ENCODE results near the gene TAF3. TPM values are rescaled to one million over a fixed set of nuclear protein-coding genes. Genes with fewer than 3 reads are reported as not detected.

TAF3 gene
- total and polyA plus RNA-seq, 8 donors: 2.3 to 13.4 (median 6.5) TPM

- TF ChIP-seq EP300 (IDR thresholded peaks at IDR 0.05) (no peak), POLR2A (IDR thresholded peaks at IDR 0.05) (no peak), CTCF (IDR thresholded peaks at IDR 0.05) (no peak), POLR2AphosphoS5 (IDR thresholded peaks at IDR 0.05) (no peak)
- peaks cover 0 to 7% (median 1%) of the 10 kb centered on the region in 4 donors for H3K4me1 ChIP-seq
- no peaks in the 10 kb centered on the region for H3K27me3 ChIP-seq
- intact Hi-C loops (cut with DNase I; ENCODE audit: low total_unique reads): no loop called here
- no peak overlapping the region for H3K4me3 ChIP-seq
- 70 to 79% (median 75%) methylated on average over 6 of the region's 6 CpGs for WGBS, 5 donors
- H3K27ac ChIP-seq: no peak overlapping the region
- DNase-seq: no peak
- H3K36me3 ChIP-seq: no peaks in the 10 kb centered on the region
- no peaks in the 10 kb centered on the region for H3K9me3 ChIP-seq
These were observed 130.2 kb downstream of the TAF3 start for GRCh38 chr10:7948371-7949000.

DNA sequence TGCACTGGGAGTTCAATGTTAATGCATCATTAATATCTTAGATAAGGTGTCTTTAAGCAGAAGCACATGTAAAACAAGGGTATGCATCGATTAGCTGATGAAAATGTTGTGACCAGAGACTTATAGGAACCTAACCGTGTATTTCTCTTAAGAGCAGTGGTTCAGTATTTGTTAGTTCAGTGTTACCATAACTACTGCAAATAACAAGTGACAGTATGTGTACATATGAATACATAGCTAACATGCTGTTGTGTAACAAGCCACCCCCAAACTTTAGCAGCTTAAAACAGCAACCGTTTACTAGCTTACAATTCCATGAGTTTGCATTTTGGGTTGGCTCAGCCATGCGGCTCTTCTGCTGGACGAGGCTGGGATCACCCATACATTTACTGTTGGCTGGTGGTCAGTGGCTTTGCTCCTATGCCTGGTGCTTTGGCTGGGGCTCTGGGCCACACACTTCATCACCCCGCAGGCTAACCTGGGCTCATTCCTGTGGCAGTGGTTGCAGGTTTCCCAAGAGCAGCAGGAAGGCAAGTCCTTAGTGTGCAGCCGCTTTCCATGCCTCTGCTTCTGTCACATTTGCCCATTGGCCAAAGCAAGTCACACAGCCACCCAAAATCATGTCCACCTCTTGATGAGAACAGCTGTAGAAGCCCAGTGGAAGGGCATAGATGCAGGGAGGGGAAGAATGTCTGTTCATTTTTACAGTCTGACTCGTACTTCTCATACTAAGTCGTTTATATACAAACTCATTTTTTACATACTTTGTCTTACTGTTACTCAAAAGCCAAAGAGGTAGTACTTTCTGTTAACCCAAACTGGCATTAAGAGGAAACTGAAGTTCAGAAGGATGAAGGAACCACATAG, 132.9 kb downstream of the TAF3 start:
- DNase-seq: no peak
- Histone ChIP-seq H3K9me3 (no peaks in the 10 kb centered on the region), H3K27me3 (no peaks in the 10 kb centered on the region), H3K27ac (no peak overlapping the region), H3K4me1 (peaks cover 0 to 16% (median 5%) of the 10 kb centered on the region in 4 donors), H3K4me3 (no peak overlapping the region), H3K36me3 (no peaks in the 10 kb centered on the region)
- TF ChIP-seq POLR2AphosphoS5 (IDR thresholded peaks at IDR 0.05) (no peak), EP300 (IDR thresholded peaks at IDR 0.05) (no peak), POLR2A (IDR thresholded peaks at IDR 0.05) (no peak), CTCF (IDR thresholded peaks at IDR 0.05) (no peak)
- intact Hi-C loops (cut with DNase I; ENCODE audit: low total_unique reads): no loop called here
- WGBS, 5 donors: 90 to 94% (median 93%) methylated on average over 8 to 9 of the region's 9 CpGs

DNA sequence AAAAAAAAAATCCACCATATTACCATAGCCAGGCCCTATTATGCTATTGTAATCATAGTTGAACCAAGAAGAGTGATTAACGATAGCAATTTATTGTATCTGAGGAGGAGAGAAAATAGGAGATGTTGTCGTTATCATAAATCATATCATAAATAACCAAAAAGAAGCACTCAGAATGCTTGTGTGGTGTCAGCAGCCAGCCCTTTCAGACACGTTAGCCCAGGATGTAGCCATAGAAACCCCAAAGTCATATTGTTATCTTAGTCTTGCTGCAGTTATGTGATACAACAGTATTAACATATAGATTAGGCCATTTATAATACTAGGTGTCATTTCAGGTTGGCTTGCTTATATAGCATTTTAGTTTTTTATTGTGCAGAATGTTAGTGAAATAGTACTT, 134.0 kb downstream of the TAF3 start:
- Histone ChIP-seq H3K36me3 (no peaks in the 10 kb centered on the region), H3K27ac (no peak overlapping the region), H3K4me3 (no peak overlapping the region), H3K27me3 (no peaks in the 10 kb centered on the region), H3K9me3 (no peaks in the 10 kb centered on the region), H3K4me1 (peaks cover 0 to 23% (median 10%) of the 10 kb centered on the region in 4 donors)
- no peak for DNase-seq
- no peak for TF ChIP-seq CTCF (IDR thresholded peaks at IDR 0.05)
- 89 to 97% (median 93%) methylated on average over 3 of the region's 3 CpGs for WGBS, 5 donors
- intact Hi-C loops (cut with DNase I; ENCODE audit: low total_unique reads): no loop called here

DNA sequence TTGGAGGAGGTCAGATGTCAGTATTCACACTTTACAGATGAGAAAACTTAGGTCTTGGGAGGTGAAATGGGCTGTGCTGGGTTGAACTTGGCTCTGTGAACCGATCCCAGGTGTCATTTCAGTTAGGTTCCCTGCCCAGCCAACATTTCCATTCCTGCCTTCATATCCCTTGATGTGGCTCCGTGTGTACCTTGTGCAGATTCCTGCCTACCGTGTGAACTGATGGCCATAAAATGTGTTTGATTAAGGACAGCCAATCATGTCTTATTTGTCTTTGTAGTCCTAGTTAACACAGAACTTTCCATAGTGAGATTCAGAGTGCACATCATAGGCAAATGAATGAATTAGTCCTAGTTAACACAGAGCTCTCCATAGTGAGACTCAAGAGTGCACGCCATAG, 135.1 kb downstream of the TAF3 start:
- DNase-seq: no peak
- intact Hi-C loops (cut with DNase I; ENCODE audit: low total_unique reads): no loop called here
- Histone ChIP-seq H3K27me3 (no peaks in the 10 kb centered on the region), H3K9me3 (no peaks in the 10 kb centered on the region), H3K4me3 (no peak overlapping the region), H3K4me1 (peaks cover 0 to 23% (median 10%) of the 10 kb centered on the region in 4 donors), H3K27ac (no peak overlapping the region), H3K36me3 (no peaks in the 10 kb centered on the region)
- no peak for TF ChIP-seq CTCF (IDR thresholded peaks at IDR 0.05)
- TF ChIP-seq POLR2A (IDR thresholded peaks at IDR 0.05): no peak
- TF ChIP-seq EP300 (IDR thresholded peaks at IDR 0.05): no peak
- 62 to 81% (median 71%) methylated on average over 4 of the region's 4 CpGs for WGBS, 5 donors

Data from stomach (tissue), 9 donors.